ENCODE data around the gene CMKLR1. TPM values are rescaled to one million over a fixed set of nuclear protein-coding genes. Genes with fewer than 3 reads are reported as not detected.

The CMKLR1 gene
- total RNA-seq, 1 donor from 2014 or later, result not detected

- no peak overlapping the region for H3K4me3 Mint-ChIP-seq (ENCODE audit: low read depth)
- no peak for TF ChIP-seq CTCF (IDR thresholded peaks at IDR 0.05; ENCODE audit: unreplicated experiment)
- DNase-seq (ENCODE audit: low spot score, unreplicated experiment), result no peak
Observed at GRCh38 chr12:108260969-108261368, 78.1 kb downstream of the CMKLR1 start.

GRCh38 chr12:108260039-108260438 is 79.1 kb downstream of the CMKLR1 start:
- no peak overlapping the region for H3K27ac Mint-ChIP-seq
- H3K4me3 Mint-ChIP-seq (ENCODE audit: low read depth), result no peak overlapping the region
- H3K4me1 Mint-ChIP-seq (ENCODE audit: low read depth), result peaks cover 1% of the 10 kb centered on the region
- TF ChIP-seq CTCF (IDR thresholded peaks at IDR 0.05; ENCODE audit: unreplicated experiment), result no peak
- H3K27me3 Mint-ChIP-seq, result peaks cover 13% of the 10 kb centered on the region
- no peak for DNase-seq (ENCODE audit: low spot score, unreplicated experiment)
- peaks cover 19% of the 10 kb centered on the region for H3K9me3 Mint-ChIP-seq (ENCODE audit: low read depth)
- H3K36me3 Mint-ChIP-seq (ENCODE audit: insufficient read depth), result no peaks in the 10 kb centered on the region

More at GRCh38 chr12:108260969-108261368, 78.1 kb downstream of the CMKLR1 start:
- Mint-ChIP-seq H3K27ac (no peak overlapping the region), H3K36me3 (ENCODE audit: insufficient read depth) (no peaks in the 10 kb centered on the region), H3K9me3 (ENCODE audit: low read depth) (peaks cover 19% of the 10 kb centered on the region), H3K4me1 (ENCODE audit: low read depth) (no peaks in the 10 kb centered on the region), H3K27me3 (peaks cover 15% of the 10 kb centered on the region)

- peaks cover 12% of the 10 kb centered on the region for H3K4me1 Mint-ChIP-seq (ENCODE audit: low read depth)
- H3K36me3 Mint-ChIP-seq (ENCODE audit: insufficient read depth), result no peaks in the 10 kb centered on the region
- H3K4me3 Mint-ChIP-seq (ENCODE audit: low read depth), result no peak overlapping the region
- H3K27me3 Mint-ChIP-seq, result peaks cover 8% of the 10 kb centered on the region
- peaks cover 19% of the 10 kb centered on the region for H3K9me3 Mint-ChIP-seq (ENCODE audit: low read depth)
- no peak for TF ChIP-seq CTCF (IDR thresholded peaks at IDR 0.05; ENCODE audit: unreplicated experiment)
- H3K27ac Mint-ChIP-seq, result no peak overlapping the region
- DNase-seq (ENCODE audit: low spot score, unreplicated experiment), result no peak
Observed at GRCh38 chr12:108257610-108258106, 81.5 kb downstream of the CMKLR1 start.

- H3K9me3 Mint-ChIP-seq (ENCODE audit: low read depth), result peaks cover 19% of the 10 kb centered on the region
- H3K27ac Mint-ChIP-seq, result no peak overlapping the region
- no peak for TF ChIP-seq CTCF (IDR thresholded peaks at IDR 0.05; ENCODE audit: unreplicated experiment)
- peaks cover 12% of the 10 kb centered on the region for H3K4me1 Mint-ChIP-seq (ENCODE audit: low read depth)
- no peak for DNase-seq (ENCODE audit: low spot score, unreplicated experiment)
- no peak overlapping the region for H3K4me3 Mint-ChIP-seq (ENCODE audit: low read depth)
- H3K36me3 Mint-ChIP-seq (ENCODE audit: insufficient read depth), result no peaks in the 10 kb centered on the region
- H3K27me3 Mint-ChIP-seq, result peaks cover 11% of the 10 kb centered on the region
Observed at GRCh38 chr12:108257004-108257403, 82.1 kb downstream of the CMKLR1 start.

GRCh38 chr12:108255252-108255602 is 83.9 kb downstream of the CMKLR1 start:
- H3K27ac Mint-ChIP-seq, result no peak overlapping the region
- no peaks in the 10 kb centered on the region for H3K36me3 Mint-ChIP-seq (ENCODE audit: insufficient read depth)
- peaks cover 24% of the 10 kb centered on the region for H3K27me3 Mint-ChIP-seq
- no peak overlapping the region for H3K4me3 Mint-ChIP-seq (ENCODE audit: low read depth)
- no peak for DNase-seq (ENCODE audit: low spot score, unreplicated experiment)
- no peak for TF ChIP-seq CTCF (IDR thresholded peaks at IDR 0.05; ENCODE audit: unreplicated experiment)
- peaks cover 4% of the 10 kb centered on the region for H3K9me3 Mint-ChIP-seq (ENCODE audit: low read depth)
- H3K4me1 Mint-ChIP-seq (ENCODE audit: low read depth), result peaks cover 12% of the 10 kb centered on the region

Measured in progenitor cell of endocrine pancreas (in vitro differentiated cells).